ENCODE measurements around the gene UBE2J2. TPM values are rescaled to one million over a fixed set of nuclear protein-coding genes. Genes with fewer than 3 reads are reported as not detected.

The UBE2J2 gene
- total and polyA plus RNA-seq, 5 donors from 2014 or later, result 56.4 to 97.5 (median 77.2) TPM

GRCh38 chr1:1268284-1268682 is 5.4 kb downstream of the UBE2J2 start:
- H3K36me3 Mint-ChIP-seq, result peaks cover 10% of the 10 kb centered on the region
- H3K4me1 Mint-ChIP-seq, result peaks cover 0 to 50% (median 24%) of the 10 kb centered on the region in 4 donors
- Histone ChIP-seq H3K27ac (ENCODE audit: insufficient read depth, low read length, poor library complexity, severe bottlenecking) (no peak overlapping the region), H3K4me1 (ENCODE audit: control insufficient read depth, insufficient read depth, low read length, poor library complexity, severe bottlenecking) (peaks cover 34% of the 10 kb centered on the region), H3K27me3 (ENCODE audit: control insufficient read depth, insufficient read depth, low read length) (no peaks in the 10 kb centered on the region), H3K36me3 (ENCODE audit: control insufficient read depth, insufficient read depth, low read length) (peaks cover 23% of the 10 kb centered on the region), H3K9me3 (ENCODE audit: control insufficient read depth in 2 of 2, low read length in 2 of 2) (no peaks in the 10 kb centered on the region), H3K4me3 (ENCODE audit: low read depth, low read length) (no peak overlapping the region)
- H3K9me3 Mint-ChIP-seq, result no peaks in the 10 kb centered on the region
- peak overlapping the region in 1 of 4 donors; percentile 7 for H3K4me3 Mint-ChIP-seq
- no peak for DNase-seq
- no peak for ATAC-seq (ENCODE audit: low read depth in 2 of 2)
- H3K27me3 Mint-ChIP-seq, result no peaks in the 10 kb centered on the region
- H3K27ac Mint-ChIP-seq, result no peak overlapping the region

DNA sequence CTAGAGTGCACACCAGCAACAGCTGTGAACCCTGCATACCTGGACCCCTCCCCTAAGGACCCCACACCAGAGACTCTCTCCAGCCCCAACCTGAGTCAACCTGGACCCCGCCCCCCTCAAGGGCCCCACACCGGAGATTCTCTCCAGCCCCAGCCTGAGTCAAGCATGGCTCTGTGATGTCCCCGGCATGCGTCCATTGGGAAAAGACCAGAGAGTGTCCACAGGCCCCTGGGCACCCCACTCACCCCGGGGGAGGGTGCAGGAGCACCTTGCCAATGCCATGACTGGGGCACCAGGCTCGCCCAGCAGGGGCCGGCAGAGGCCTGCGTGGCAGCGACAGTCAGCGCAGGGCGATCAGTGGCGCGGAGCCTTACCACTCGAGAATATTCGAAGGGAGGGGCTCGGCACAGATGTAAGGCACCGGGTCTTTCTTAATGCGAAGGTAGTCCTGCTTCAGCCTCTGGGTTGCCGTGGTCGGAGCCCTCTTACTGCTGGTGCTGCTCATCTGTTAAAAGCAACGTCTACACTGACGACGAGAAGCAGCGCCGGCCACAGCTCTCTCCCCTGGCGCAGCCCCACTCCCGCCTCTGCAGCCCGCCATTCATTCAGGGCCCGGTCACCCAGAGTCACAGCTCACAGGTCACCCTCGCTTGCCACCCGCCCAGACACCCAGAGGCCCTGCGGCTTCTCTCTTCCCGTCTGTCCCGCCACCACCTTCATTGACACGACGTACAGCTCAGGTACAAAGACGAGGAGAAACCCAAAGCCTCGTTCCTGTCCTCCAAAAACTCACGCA is 6.0 kb downstream of the UBE2J2 start:
- Mint-ChIP-seq H3K4me1 (peaks cover 0 to 46% (median 24%) of the 10 kb centered on the region in 4 donors), H3K9me3 (no peaks in the 10 kb centered on the region), H3K27me3 (no peaks in the 10 kb centered on the region), H3K27ac (peak overlapping the region in 1 of 3 donors; percentile 61), H3K4me3 (peak overlapping the region in 1 of 4 donors; percentile 7), H3K36me3 (peaks cover 10% of the 10 kb centered on the region)
- H3K9me3 ChIP-seq (ENCODE audit: control insufficient read depth in 2 of 2, low read length in 2 of 2), result no peaks in the 10 kb centered on the region
- no peak for DNase-seq
- H3K4me1 ChIP-seq (ENCODE audit: control insufficient read depth, insufficient read depth, low read length, poor library complexity, severe bottlenecking), result peaks cover 29% of the 10 kb centered on the region
- ATAC-seq (ENCODE audit: low read depth in 2 of 2), result no peak
- no peak overlapping the region for H3K4me3 ChIP-seq (ENCODE audit: low read depth, low read length)
- no peak overlapping the region for H3K27ac ChIP-seq (ENCODE audit: insufficient read depth, low read length, poor library complexity, severe bottlenecking)
- H3K27me3 ChIP-seq (ENCODE audit: control insufficient read depth, insufficient read depth, low read length), result no peaks in the 10 kb centered on the region
- H3K36me3 ChIP-seq (ENCODE audit: control insufficient read depth, insufficient read depth, low read length), result peaks cover 29% of the 10 kb centered on the region

- Mint-ChIP-seq H3K9me3 (no peaks in the 10 kb centered on the region), H3K4me1 (peaks cover 0 to 29% (median 5%) of the 10 kb centered on the region in 4 donors), H3K27ac (no peak overlapping the region), H3K27me3 (no peaks in the 10 kb centered on the region), H3K36me3 (peaks cover 8% of the 10 kb centered on the region), H3K4me3 (no peak overlapping the region)
- Histone ChIP-seq H3K36me3 (ENCODE audit: control insufficient read depth, insufficient read depth, low read length) (peaks cover 48% of the 10 kb centered on the region), H3K9me3 (ENCODE audit: control insufficient read depth in 2 of 2, low read length in 2 of 2) (no peaks in the 10 kb centered on the region), H3K27me3 (ENCODE audit: control insufficient read depth, insufficient read depth, low read length) (no peaks in the 10 kb centered on the region), H3K27ac (ENCODE audit: insufficient read depth, low read length, poor library complexity, severe bottlenecking) (no peak overlapping the region), H3K4me1 (ENCODE audit: control insufficient read depth, insufficient read depth, low read length, poor library complexity, severe bottlenecking) (peaks cover 1% of the 10 kb centered on the region), H3K4me3 (ENCODE audit: low read depth, low read length) (no peak overlapping the region)
- no peak for DNase-seq
- no peak for ATAC-seq (ENCODE audit: low read depth in 2 of 2)
Observed at GRCh38 chr1:1264868-1265272, 8.8 kb downstream of the UBE2J2 start.

DNA sequence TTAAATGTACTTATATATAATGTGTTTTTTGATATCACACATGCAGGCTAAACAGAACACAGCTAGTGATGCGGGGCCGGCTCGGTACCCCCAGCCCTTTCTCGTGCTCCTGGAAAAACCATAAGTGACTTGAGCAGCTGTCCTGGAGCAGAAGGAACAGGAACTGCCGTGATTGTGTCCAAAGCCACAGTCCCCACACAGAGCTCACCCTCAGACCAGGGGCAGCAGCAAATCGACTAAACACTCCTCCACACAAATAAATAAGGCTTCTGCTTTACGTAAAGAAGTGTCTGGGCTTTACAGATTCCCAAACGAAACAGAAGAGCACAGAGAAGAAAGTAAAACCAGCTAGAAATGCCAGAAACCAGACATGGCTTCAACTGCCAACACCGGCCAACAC is 9.6 kb downstream of the UBE2J2 start:
- peaks cover 6% of the 10 kb centered on the region for H3K36me3 Mint-ChIP-seq
- no peaks in the 10 kb centered on the region for H3K9me3 Mint-ChIP-seq
- Histone ChIP-seq H3K4me1 (ENCODE audit: control insufficient read depth, insufficient read depth, low read length, poor library complexity, severe bottlenecking) (no peaks in the 10 kb centered on the region), H3K4me3 (ENCODE audit: low read depth, low read length) (no peak overlapping the region), H3K27me3 (ENCODE audit: control insufficient read depth, insufficient read depth, low read length) (no peaks in the 10 kb centered on the region), H3K36me3 (ENCODE audit: control insufficient read depth, insufficient read depth, low read length) (peaks cover 54% of the 10 kb centered on the region), H3K27ac (ENCODE audit: insufficient read depth, low read length, poor library complexity, severe bottlenecking) (no peak overlapping the region), H3K9me3 (ENCODE audit: control insufficient read depth in 2 of 2, low read length in 2 of 2) (no peaks in the 10 kb centered on the region)
- no peak for DNase-seq
- peak overlapping the region in 1 of 3 donors; percentile 15 for H3K27ac Mint-ChIP-seq
- ATAC-seq (ENCODE audit: low read depth in 2 of 2), result no peak
- peaks cover 0 to 24% (median 1%) of the 10 kb centered on the region in 4 donors for H3K4me1 Mint-ChIP-seq
- no peak overlapping the region for H3K4me3 Mint-ChIP-seq
- H3K27me3 Mint-ChIP-seq, result no peaks in the 10 kb centered on the region

DNA sequence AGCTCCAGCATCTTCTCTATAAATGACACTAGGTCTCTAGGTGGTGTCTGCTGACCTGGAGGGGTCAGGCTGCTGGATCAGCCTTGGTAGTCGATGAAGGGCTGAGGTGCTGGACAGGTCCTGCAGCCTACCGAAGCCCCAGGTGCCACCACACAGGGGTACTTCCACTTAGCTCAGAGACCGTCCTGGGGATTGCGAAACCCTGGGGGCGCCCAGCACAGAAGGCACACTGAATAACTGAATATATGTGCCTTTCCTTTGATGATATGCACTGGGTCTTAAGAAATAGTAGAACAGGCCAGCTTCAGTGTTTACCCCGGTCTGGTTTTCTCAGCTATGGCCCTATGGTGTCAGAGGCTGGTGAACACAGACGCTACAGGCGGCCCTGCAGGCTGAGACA is 10.9 kb downstream of the UBE2J2 start:
- ATAC-seq (ENCODE audit: low read depth in 2 of 2), result no peak
- Histone ChIP-seq H3K4me1 (ENCODE audit: control insufficient read depth, insufficient read depth, low read length, poor library complexity, severe bottlenecking) (no peaks in the 10 kb centered on the region), H3K36me3 (ENCODE audit: control insufficient read depth, insufficient read depth, low read length) (peaks cover 56% of the 10 kb centered on the region), H3K27ac (ENCODE audit: insufficient read depth, low read length, poor library complexity, severe bottlenecking) (no peak overlapping the region), H3K4me3 (ENCODE audit: low read depth, low read length) (no peak overlapping the region), H3K27me3 (ENCODE audit: control insufficient read depth, insufficient read depth, low read length) (no peaks in the 10 kb centered on the region), H3K9me3 (ENCODE audit: control insufficient read depth in 2 of 2, low read length in 2 of 2) (no peaks in the 10 kb centered on the region)
- no peak for DNase-seq
- Mint-ChIP-seq H3K9me3 (no peaks in the 10 kb centered on the region), H3K27me3 (no peaks in the 10 kb centered on the region), H3K4me3 (no peak overlapping the region), H3K4me1 (peaks cover 0 to 15% (median 2%) of the 10 kb centered on the region in 4 donors), H3K27ac (peak overlapping the region in 1 of 3 donors; percentile 52), H3K36me3 (peaks cover 6% of the 10 kb centered on the region)

- Mint-ChIP-seq H3K27me3 (no peaks in the 10 kb centered on the region), H3K4me1 (peaks cover 0 to 15% (median 2%) of the 10 kb centered on the region in 4 donors), H3K36me3 (peaks cover 6% of the 10 kb centered on the region), H3K4me3 (no peak overlapping the region), H3K27ac (no peak overlapping the region), H3K9me3 (no peaks in the 10 kb centered on the region)
- ATAC-seq (ENCODE audit: low read depth in 2 of 2) (no peak), DNase-seq (no peak)
- H3K9me3 ChIP-seq (ENCODE audit: control insufficient read depth in 2 of 2, low read length in 2 of 2), result no peaks in the 10 kb centered on the region
- no peak overlapping the region for H3K27ac ChIP-seq (ENCODE audit: insufficient read depth, low read length, poor library complexity, severe bottlenecking)
- H3K36me3 ChIP-seq (ENCODE audit: control insufficient read depth, insufficient read depth, low read length), result peaks cover 50% of the 10 kb centered on the region
- no peaks in the 10 kb centered on the region for H3K27me3 ChIP-seq (ENCODE audit: control insufficient read depth, insufficient read depth, low read length)
- no peak overlapping the region for H3K4me3 ChIP-seq (ENCODE audit: low read depth, low read length)
- H3K4me1 ChIP-seq (ENCODE audit: control insufficient read depth, insufficient read depth, low read length, poor library complexity, severe bottlenecking), result no peaks in the 10 kb centered on the region
Observed at GRCh38 chr1:1262071-1262470, 11.6 kb downstream of the UBE2J2 start.

- Histone ChIP-seq H3K4me1 (ENCODE audit: control insufficient read depth, insufficient read depth, low read length, poor library complexity, severe bottlenecking) (no peaks in the 10 kb centered on the region), H3K36me3 (ENCODE audit: control insufficient read depth, insufficient read depth, low read length) (peaks cover 55% of the 10 kb centered on the region), H3K4me3 (ENCODE audit: low read depth, low read length) (no peak overlapping the region), H3K27me3 (ENCODE audit: control insufficient read depth, insufficient read depth, low read length) (no peaks in the 10 kb centered on the region), H3K27ac (ENCODE audit: insufficient read depth, low read length, poor library complexity, severe bottlenecking) (peak overlapping the region; percentile 1), H3K9me3 (ENCODE audit: control insufficient read depth in 2 of 2, low read length in 2 of 2) (no peaks in the 10 kb centered on the region)
- H3K27me3 Mint-ChIP-seq, result no peaks in the 10 kb centered on the region
- H3K4me3 Mint-ChIP-seq, result peak overlapping the region in 2 of 4 donors; percentile 56 to 58
- peaks cover 0 to 15% (median 4%) of the 10 kb centered on the region in 4 donors for H3K4me1 Mint-ChIP-seq
- H3K36me3 Mint-ChIP-seq, result peaks cover 9% of the 10 kb centered on the region
- DNase-seq (peak in 1 of 3 donors; percentile 24), ATAC-seq (ENCODE audit: low read depth in 2 of 2) (no peak)
- no peaks in the 10 kb centered on the region for H3K9me3 Mint-ChIP-seq
- peak overlapping the region in 2 of 3 donors; percentile 69 to 92 for H3K27ac Mint-ChIP-seq
Observed at GRCh38 chr1:1260843-1261560, 12.7 kb downstream of the UBE2J2 start.

Data from CD4-positive, CD25-positive, alpha-beta regulatory T cell (primary cell).